ENCODE data around the gene SPO11. TPM values are rescaled to one million over a fixed set of nuclear protein-coding genes. Genes with fewer than 3 reads are reported as not detected.

SPO11 gene
- total and polyA plus RNA-seq, 2 of the 8 experiments (the other 6 are each of a cell fraction or from before 2014, with no cell fraction given): not detected

DNA sequence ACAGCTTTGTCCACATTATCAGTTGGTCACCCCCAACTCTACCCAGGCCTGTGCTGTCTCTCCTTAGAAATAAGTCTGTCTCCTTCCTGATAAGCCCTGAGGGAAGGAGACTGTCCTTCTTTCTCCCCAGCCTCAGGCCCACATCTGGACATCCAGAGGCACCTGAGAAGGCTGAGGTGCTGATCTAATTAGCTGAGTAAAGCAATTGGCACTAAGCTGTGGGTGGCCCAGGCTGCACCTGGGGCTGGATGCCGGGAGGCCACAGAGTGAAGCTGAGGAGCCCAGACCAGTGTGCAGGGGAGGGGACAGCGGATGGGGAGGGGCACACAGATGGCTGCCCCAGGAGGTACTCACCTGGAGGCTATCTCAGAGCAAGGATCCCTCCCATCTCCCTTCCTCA lies 37.0 kb upstream of the SPO11 start:
- Histone ChIP-seq H3K56ac (replicated peaks; ENCODE audit: insufficient read length, low read depth, low read length) (no peak overlapping the region), H2BK15ac (ENCODE audit: low read length) (no peak overlapping the region), H3K4me3 (ENCODE audit: extremely low read depth in 1 of 4, insufficient read depth in 2 of 4, low read depth in 3 of 4, low read length in 4 of 4) (no peak overlapping the region), H3K14ac (ENCODE audit: insufficient read length) (no peak overlapping the region), H4K8ac (ENCODE audit: extremely low read depth, insufficient read depth, low read length) (no peak overlapping the region), H3K36me3 (ENCODE audit: control insufficient read depth in 2 of 4, insufficient read depth in 4 of 4, low read length in 3 of 4) (no peaks in the 10 kb centered on the region), H4K20me1 (replicated peaks in 1 of 2; ENCODE audit: control insufficient read depth in 1 of 2, insufficient read depth in 2 of 2, low read length in 2 of 2) (no peaks in the 10 kb centered on the region), H3K4ac (replicated peaks; ENCODE audit: insufficient read length, low read depth, low read length) (no peak overlapping the region), H3K27ac (ENCODE audit: low read depth, low read length) (no peak overlapping the region), H2BK20ac (ENCODE audit: low read length) (no peak overlapping the region), H2BK120ac (replicated peaks; ENCODE audit: low read depth, low read length) (no peak overlapping the region), H2AFZ (ENCODE audit: low read length) (no peak overlapping the region), H4K5ac (ENCODE audit: insufficient read length, low read depth, low read length) (no peak overlapping the region), H3K79me2 (ENCODE audit: control insufficient read depth in 1 of 2, insufficient read depth in 2 of 2, low read length in 2 of 2) (no peaks in the 10 kb centered on the region), H3K27me3 (replicated peaks in 1 of 4; ENCODE audit: control insufficient read depth in 3 of 4, extremely low read depth in 1 of 4, insufficient read depth in 3 of 4, low read length in 3 of 4) (no peaks in the 10 kb centered on the region), H2AK5ac (ENCODE audit: low read depth, low read length) (no peak overlapping the region), H3K4me1 (replicated peaks in 1 of 4; ENCODE audit: control insufficient read depth in 3 of 4, insufficient read depth in 4 of 4, low read length in 3 of 4) (peaks cover 0 to 12% (median 2%) of the 10 kb centered on the region in 4 experiments; a peak in 4 of 7 replicates), H3K23ac (ENCODE audit: insufficient read length) (no peak overlapping the region), H2BK5ac (ENCODE audit: low read depth, low read length) (no peak overlapping the region), H3K79me1 (ENCODE audit: low read depth, low read length) (no peaks in the 10 kb centered on the region), H3K4me2 (ENCODE audit: insufficient read depth in 1 of 2, low read depth in 2 of 2, low read length in 2 of 2) (no peak overlapping the region), H3K23me2 (ENCODE audit: low read depth, low read length) (no peaks in the 10 kb centered on the region), H3K9ac (replicated peaks in 1 of 4; ENCODE audit: extremely low read depth in 1 of 4, low read depth in 3 of 4, low read length in 3 of 4) (no peak overlapping the region), H4K91ac (replicated peaks; ENCODE audit: insufficient read length, low read length) (no peak overlapping the region), H2BK12ac (ENCODE audit: low read depth, low read length) (no peak overlapping the region), H3K9me3 (ENCODE audit: insufficient read depth in 2 of 2, low read depth in 1 of 2, low read length in 1 of 2) (no peaks in the 10 kb centered on the region), H3K18ac (ENCODE audit: extremely low read depth, low read length) (no peak overlapping the region; the same call in 1 of the 2 replicates)
- TF ChIP-seq SIX5 (IDR thresholded peaks at IDR 0.05; ENCODE audit: low read depth, low read length): no peak
- no peak for TF ChIP-seq MAFK (IDR thresholded peaks at IDR 0.05; ENCODE audit: low read depth, low read length)
- TF ChIP-seq FOSL1 (IDR thresholded peaks at IDR 0.05; ENCODE audit: insufficient read depth, low read depth, low read length): no peak
- no peak for TF ChIP-seq JUND (IDR thresholded peaks at IDR 0.05; ENCODE audit: low read length)
- TF ChIP-seq CHD1 (IDR thresholded peaks at IDR 0.05; ENCODE audit: low read depth, low read length): no peak
- TF ChIP-seq SIRT6 (IDR thresholded peaks at IDR 0.05; ENCODE audit: low read length): no peak
- no peak for TF ChIP-seq NRF1 (IDR thresholded peaks at IDR 0.05; ENCODE audit: low read depth, low read length)
- no peak for TF ChIP-seq RFX5 (IDR thresholded peaks at IDR 0.05; ENCODE audit: borderline replicate concordance, low read depth, low read length)
- TF ChIP-seq, protein P1, sequence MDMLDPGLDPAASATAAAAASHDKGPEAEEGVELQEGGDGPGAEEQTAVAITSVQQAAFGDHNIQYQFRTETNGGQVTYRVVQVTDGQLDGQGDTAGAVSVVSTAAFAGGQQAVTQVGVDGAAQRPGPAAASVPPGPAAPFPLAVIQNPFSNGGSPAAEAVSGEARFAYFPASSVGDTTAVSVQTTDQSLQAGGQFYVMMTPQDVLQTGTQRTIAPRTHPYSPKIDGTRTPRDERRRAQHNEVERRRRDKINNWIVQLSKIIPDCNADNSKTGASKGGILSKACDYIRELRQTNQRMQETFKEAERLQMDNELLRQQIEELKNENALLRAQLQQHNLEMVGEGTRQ (IDR thresholded peaks at IDR 0.05; ENCODE audit: low read length): no peak
- no peak for TF ChIP-seq NANOG (IDR thresholded peaks at IDR 0.05; ENCODE audit: insufficient read depth, low read depth, low read length, poor library complexity, severe bottlenecking)
- CTCF ChIA-PET (ENCODE audit: partially characterized antibody): interaction anchor here (0.9 to 4.0 kb wide), 8 partner anchors 10 to 426 kb away, joined by 3 to 19 read pairs (median 6); partner anchors contain the start of gene SPO11
- DNase-seq (ENCODE audit: low read depth in 1 of 2, low spot score in 2 of 2) (no peak), FAIRE-seq (no peak)
- POLR2A ChIA-PET (ENCODE audit: partially characterized antibody): no interaction called here
- WGBS, 2 experiments (ENCODE audit: extremely low coverage in 1 of 2, insufficient coverage in 1 of 2, insufficient read length in 1 of 2, insufficient replicate concordance in 2 of 2, low coverage in 1 of 2, low lambda C conversion rate in 2 of 2, missing lambda C conversion rate in 1 of 2): 79% methylated on average over 2 of the region's 2 CpGs; no CpG with 5 or more reads in 1 of the 2 experiments

Data from H1 (cell line).